D341Med (cell line): Measurements from ENCODE around the gene EMP2.
"Not testable (repeated sequence)": the region's sequence is repeated elsewhere in the genome, so short reads cannot be mapped to it uniquely, and the experiment has no call there.

ENCODE experiments used
- DNase-seq: peaks from one replicate; pipeline ENCODE4 v3.0.0; 2012; ENCODE audit warnings: low spot score

The EMP2 gene

DNA sequence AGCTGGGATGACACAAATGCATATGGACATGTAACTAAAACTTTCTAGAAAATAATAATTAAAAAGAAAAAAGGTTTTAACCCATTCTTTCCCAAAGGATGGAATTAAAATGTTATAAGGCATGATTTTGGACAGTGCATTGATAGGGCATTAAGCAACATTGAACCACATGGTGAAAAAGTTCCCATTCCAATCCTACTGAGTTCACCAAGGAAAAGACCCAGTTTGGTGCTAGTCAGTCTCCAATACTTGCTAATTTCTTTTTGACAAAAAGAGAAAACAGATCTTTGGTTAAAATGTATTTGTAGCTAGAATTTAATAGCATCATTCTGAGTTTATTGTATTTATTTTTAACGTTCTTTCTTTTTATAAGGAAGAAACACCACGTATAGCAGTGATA is 28.1 kb downstream of the EMP2 start:
- no peak for DNase-seq

GRCh38 chr16:10551881-10552280 is 28.5 kb downstream of the EMP2 start:
- DNase-seq = no peak

- no peak for DNase-seq
Observed at GRCh38 chr16:10548404-10548803, 32.0 kb downstream of the EMP2 start.

DNA sequence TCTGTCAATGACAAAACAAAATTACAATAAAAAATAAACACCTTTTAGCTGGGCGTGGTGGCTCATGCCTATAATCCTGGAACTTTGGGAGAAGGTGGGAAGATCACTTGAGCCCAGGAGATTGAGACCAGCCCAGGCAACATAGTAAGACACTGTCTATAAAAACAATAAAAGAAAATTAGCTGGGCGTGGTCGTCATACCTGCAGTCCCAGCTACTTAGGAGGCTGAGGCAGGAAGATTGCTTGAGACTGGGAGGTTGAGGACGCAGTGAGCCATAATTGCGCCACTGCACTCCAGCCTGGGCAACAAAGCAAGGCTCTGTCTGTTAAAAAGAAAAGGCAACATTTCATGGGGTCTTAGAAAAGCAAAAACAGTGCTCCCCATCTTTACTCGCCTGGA is 32.7 kb downstream of the EMP2 start:
- no peak for DNase-seq

DNA sequence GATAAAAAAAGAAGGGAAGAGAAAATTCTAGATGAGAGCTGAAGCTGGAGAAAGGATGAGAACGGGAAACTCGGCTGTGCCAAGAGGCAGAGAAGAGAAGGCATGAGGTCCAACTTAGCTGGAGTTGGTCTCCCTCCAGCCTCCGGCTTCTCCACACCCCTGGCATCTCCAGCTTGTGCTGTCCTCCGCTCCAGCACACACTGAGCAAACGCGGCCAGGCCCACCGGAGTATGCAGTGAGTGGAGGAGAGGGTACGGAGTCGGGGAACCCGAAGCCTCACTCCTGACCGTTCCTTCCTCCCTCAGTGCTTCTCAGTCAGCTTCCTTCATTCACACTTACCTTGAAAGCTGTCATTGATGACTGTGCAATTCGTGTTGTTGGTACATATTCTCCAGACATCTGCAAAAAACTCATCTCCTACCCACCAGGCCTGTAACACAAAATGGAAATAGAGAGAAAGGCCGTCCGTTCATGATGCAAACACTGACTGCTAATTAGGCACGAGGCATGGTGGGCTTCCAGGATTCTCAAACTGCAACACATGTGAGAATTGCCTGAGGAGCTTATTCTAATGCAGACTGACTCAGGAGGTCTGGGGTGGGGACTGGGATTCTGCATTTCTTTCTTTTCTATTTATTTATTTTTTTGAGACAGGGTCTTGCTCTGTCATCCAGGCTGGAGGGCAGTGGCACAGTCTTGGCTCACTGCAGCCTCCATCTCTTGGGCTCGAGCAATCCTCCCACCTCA is 37.0 kb downstream of the EMP2 start:
- DNase-seq = no peak

GRCh38 chr16:10541366-10541765 is 39.0 kb downstream of the EMP2 start:
- DNase-seq = no peak

DNA sequence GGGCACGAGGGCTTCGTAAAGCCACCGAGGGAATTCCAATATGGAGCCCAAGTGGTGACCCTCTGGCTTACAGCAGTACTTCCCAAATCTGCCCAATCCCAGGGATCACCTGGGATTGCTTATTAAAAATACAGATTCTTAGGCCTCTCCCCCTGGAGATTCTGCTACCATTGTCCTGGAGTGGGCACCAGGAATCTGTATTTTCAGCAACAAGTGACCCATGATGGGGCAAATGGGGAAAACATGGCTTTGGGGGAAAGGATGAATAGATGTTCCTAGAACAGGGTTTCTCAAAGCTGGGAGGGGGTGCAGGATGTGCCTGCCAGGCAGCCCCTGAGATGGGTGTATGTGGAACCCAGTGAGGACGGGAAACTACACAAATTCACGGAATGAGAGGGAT is 40.6 kb downstream of the EMP2 start:
- no peak for DNase-seq

- DNase-seq = no peak
Observed at GRCh38 chr16:10539236-10539635, 41.2 kb downstream of the EMP2 start.

- no peak for DNase-seq
Observed at GRCh38 chr16:10538583-10538982, 41.8 kb downstream of the EMP2 start.

GRCh38 chr16:10537946-10538345 is 42.5 kb downstream of the EMP2 start:
- no peak for DNase-seq

- no peak for DNase-seq
Observed at GRCh38 chr16:10536814-10537389, 43.5 kb downstream of the EMP2 start.

DNA sequence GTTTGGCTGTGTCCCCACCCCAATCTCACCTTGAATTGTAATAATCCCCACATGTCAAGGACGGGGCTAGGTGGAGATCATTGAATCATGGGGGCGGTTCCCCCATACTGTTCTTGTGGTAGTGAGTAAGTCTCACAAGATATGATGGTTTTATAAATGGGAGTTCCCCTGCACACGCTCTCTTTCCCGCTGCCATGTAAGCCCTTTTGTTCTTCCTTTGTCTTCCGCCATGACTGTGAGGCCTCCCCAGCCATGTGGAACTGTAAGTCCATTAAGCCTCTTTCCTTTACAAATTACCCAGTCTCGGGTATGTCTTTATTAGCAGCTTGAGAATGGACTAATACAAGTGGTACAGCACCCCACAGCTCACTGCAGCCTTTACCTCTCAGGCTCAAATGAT is 44.1 kb downstream of the EMP2 start:
- DNase-seq = not testable (repeated sequence)

DNA sequence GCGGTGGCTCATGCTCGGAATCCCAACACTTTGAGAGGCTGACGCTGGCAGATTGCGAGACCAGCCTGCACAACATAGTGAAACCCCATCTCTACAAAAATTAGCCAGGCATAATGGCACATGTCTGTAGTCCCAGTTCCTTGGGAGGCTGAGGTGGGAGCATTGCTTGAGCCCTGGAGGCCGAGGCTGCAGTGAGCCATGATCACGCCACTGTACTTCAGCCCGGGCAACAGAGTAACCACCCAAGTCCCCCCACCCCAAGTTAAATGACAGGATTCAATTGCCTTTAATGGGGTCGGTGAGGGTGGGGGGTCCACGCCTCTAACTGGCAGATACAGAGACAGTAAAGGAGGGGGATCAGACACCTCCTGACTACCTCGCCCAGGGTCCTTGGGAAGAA is 44.9 kb downstream of the EMP2 start:
- no peak for DNase-seq

- no peak for DNase-seq
Observed at GRCh38 chr16:10534748-10535147, 45.6 kb downstream of the EMP2 start.

- not testable (repeated sequence) for DNase-seq
Observed at GRCh38 chr16:10533612-10534011, 46.8 kb downstream of the EMP2 start.

DNA sequence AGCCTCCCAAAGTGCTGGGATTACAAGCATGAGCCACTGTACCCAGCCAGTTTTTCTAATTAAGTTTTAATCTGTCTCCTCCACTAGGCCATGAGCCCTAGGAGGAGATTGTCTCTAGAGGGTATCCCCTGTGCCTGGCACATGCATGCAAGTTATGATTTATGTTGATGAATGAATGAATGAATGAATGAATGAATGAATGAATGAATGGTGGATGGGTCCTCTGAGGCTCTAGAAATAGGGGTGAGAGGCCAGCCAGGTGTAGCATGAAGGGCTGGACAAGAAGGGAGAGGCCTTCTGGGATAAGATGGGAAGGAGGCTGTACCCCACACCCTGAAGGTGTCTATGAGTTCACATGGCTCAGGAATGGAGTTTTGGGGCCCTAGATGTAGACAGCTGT is 48.8 kb downstream of the EMP2 start:
- DNase-seq = no peak

- no peak for DNase-seq
Observed at GRCh38 chr16:10530685-10531084, 49.7 kb downstream of the EMP2 start.

DNA sequence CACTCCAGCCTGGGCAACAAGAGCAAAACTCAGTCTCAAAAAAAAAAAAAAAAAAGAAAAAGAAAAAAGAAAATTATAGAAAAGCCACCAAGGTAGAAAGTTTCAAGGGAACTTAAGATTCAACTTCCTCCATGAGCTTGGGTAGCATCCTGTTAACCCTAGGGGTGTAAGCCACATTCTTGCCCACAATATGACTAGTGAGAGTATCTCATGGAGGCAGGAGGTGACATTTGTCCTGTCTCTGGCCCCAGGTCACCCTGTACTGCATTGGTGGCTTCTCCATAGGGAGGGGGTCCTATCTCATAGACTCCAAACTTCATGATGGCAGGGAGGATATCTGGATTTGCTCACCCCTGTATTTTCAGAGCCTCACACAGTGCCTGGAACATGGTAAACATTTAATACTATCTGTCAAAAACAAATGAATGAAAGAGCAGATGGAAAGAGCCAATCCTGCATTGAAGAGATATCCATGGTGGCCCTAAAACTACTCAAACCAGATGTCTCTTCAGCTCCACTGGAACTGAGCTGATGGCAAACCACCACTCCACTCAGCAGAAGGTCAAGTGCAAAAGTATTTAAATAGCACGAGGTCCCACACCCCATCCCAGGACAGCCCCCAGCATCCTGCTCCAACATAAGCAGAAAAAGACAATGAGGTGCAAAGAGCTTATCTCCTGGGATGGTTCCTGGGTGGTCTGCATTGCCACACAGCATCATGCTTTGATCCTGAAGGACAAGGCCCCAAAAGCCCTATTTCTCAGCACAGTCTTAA is 50.3 kb downstream of the EMP2 start:
- DNase-seq = no peak

DNA sequence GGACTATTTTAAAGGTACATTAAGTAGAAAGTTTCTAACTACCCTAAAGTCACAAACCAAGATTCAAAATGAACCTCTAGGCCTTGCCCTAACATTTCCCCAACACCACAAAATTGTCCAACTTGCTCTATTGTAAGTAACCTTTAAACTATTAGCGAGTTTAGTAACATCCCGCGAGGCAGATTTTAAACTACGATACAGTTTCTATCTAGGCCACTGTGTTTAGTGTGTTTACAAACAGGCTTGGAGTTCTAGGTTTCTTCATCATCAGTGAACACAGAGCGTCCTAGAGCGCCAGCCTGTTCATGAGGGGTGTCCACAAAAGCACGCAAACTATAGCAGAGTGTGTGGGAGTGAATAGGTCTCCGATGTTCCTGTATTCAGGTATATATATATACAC is 51.8 kb downstream of the EMP2 start:
- no peak for DNase-seq

- no peak for DNase-seq
Observed at GRCh38 chr16:10526962-10527361, 53.4 kb downstream of the EMP2 start.

GRCh38 chr16:10525214-10525825 is 55.1 kb downstream of the EMP2 start:
- DNase-seq = no peak

DNA sequence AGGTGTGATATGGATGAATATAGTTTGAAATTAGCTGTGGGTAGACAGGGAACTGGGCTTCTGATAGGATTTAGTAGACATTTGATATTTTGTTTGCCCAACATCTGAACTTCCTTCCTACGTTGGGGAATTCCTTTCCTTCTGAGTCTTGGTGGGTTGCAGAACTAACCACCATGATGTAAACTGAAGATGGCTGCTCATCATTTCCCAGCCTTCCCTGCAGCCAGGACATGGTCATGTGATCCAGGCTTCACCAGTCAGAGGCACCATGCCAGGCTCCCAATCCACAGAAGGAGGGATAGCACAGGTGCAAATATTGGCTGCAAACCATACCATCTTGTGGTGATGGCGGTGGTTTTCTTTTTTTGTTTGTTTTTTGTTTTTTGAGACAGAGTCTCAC is 57.4 kb downstream of the EMP2 start:
- no peak for DNase-seq
